MM.1S (cell line): ENCODE data around the gene CREB3L2.

Source experiments
- EZH2 ChIP-seq: fragments of 300-600 bp; sonication (generic); optimal IDR thresholded peaks from 2 replicates; pipeline ENCODE3; 2017; ENCODE audit warnings: low read depth, mild to moderate bottlenecking, antibody characterized with exemption, low read length, mixed read lengths
- TF ChIP-seq, protein P1 (sequence below): fragments of 300-600 bp; sonication (generic); IDR thresholded peaks from 2 replicates; pipeline ENCODE4 v1.5.1; 2016; ENCODE audit warnings: antibody characterized with exemption, low read length, mixed read lengths

DNA sequence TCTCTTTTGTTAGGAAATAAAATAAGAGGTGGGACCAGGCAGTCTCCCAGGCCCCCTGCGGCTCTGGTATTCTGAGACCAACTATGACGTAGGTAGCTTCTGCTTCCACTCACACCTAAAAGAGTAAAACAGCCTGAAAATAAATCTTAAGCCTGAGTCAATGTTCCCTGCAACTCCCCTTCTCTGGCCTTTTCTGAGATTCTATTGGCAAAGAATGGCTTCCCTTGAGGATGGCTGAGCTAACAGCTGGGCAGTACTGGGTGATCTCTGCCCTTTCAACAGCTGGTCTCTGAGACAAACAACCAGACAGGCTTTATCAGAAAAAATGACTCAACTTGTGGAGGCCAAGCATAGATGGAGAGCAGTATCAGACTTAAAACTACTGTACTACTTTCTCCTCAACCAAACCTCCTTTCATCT is 58.7 kb downstream of the CREB3L2 start:
- TF ChIP-seq, protein P1, sequence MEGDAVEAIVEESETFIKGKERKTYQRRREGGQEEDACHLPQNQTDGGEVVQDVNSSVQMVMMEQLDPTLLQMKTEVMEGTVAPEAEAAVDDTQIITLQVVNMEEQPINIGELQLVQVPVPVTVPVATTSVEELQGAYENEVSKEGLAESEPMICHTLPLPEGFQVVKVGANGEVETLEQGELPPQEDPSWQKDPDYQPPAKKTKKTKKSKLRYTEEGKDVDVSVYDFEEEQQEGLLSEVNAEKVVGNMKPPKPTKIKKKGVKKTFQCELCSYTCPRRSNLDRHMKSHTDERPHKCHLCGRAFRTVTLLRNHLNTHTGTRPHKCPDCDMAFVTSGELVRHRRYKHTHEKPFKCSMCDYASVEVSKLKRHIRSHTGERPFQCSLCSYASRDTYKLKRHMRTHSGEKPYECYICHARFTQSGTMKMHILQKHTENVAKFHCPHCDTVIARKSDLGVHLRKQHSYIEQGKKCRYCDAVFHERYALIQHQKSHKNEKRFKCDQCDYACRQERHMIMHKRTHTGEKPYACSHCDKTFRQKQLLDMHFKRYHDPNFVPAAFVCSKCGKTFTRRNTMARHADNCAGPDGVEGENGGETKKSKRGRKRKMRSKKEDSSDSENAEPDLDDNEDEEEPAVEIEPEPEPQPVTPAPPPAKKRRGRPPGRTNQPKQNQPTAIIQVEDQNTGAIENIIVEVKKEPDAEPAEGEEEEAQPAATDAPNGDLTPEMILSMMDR = no peak
- no peak for TF ChIP-seq EZH2
